Fibroblast of lung (primary cell): ENCODE results near the gene USP6. TPM values are rescaled to one million over a fixed set of nuclear protein-coding genes. Genes with fewer than 3 reads are reported as not detected.

ENCODE experiments used
- DNase-seq, 2 donors: peaks; one replicate each; pipeline versions ENCODE4 v3.0.0 to v3.0.0-alpha.2; 2010; ENCODE audit warnings: low read depth in 2 of 2
- H2AFZ ChIP-seq: 2 replicates; pipeline ENCODE4 v1.5.1; 2012; ENCODE audit warnings: low read length, control low read depth, inconsistent platforms
- H3K27ac ChIP-seq: 2 replicates; pipeline ENCODE4 v1.5.1; 2011; ENCODE audit warnings: low read length, control low read depth; ENCODE audit not compliant: insufficient read depth
- H3K27me3 ChIP-seq: 2 replicates; pipeline ENCODE4 v1.5.1; 2011; ENCODE audit warnings: mild to moderate bottlenecking, low read length; ENCODE audit not compliant: control insufficient read depth, insufficient read depth
- H3K36me3 ChIP-seq: 2 replicates; pipeline ENCODE4 v1.5.1; 2011; ENCODE audit warnings: low read length; ENCODE audit not compliant: control insufficient read depth, insufficient read depth
- H3K4me1 ChIP-seq: 2 replicates; pipeline ENCODE4 v1.5.1; 2011; ENCODE audit warnings: low read length; ENCODE audit not compliant: control insufficient read depth, insufficient read depth; ENCODE audit errors: extremely low read depth
- H3K4me2 ChIP-seq: 2 replicates; pipeline ENCODE4 v1.5.1; 2011; ENCODE audit warnings: low read length, control low read depth; ENCODE audit not compliant: insufficient read depth; ENCODE audit errors: extremely low read depth
- H3K4me3 ChIP-seq, 4 experiments: fragments of 200-600 bp in 1 of 4; sonication (generic) in 1 of 4; replicated peaks in 1 of 4; 2 replicates each; pipeline ENCODE4 v1.5.1; 2011 to 2016; ENCODE audit warnings: low read length in 4 of 4, low read depth in 3 of 4, mild to moderate bottlenecking in 3 of 4, control low read depth in 2 of 4, inconsistent platforms in 1 of 4, mixed read lengths in 1 of 4; ENCODE audit not compliant: insufficient read depth in 1 of 4; ENCODE audit errors: control extremely low read depth in 1 of 4
- H3K79me2 ChIP-seq: 2 replicates; pipeline ENCODE4 v1.5.1; 2012; ENCODE audit warnings: mild to moderate bottlenecking, low read length, inconsistent platforms; ENCODE audit not compliant: control insufficient read depth, insufficient read depth
- H3K9ac ChIP-seq: 2 replicates; pipeline ENCODE4 v1.5.1; 2011; ENCODE audit warnings: mild to moderate bottlenecking, low read length, control low read depth; ENCODE audit not compliant: insufficient read depth
- H3K9me3 ChIP-seq: 2 replicates; pipeline ENCODE4 v1.5.1; 2012; ENCODE audit warnings: low read depth, low read length; ENCODE audit not compliant: control insufficient read depth, insufficient read depth
- H4K20me1 ChIP-seq: 2 replicates; pipeline ENCODE4 v1.5.1; 2011; ENCODE audit warnings: low read length; ENCODE audit not compliant: control insufficient read depth, insufficient read depth; ENCODE audit errors: extremely low read depth
- EZH2 ChIP-seq: IDR thresholded peaks from 2 replicates; pipeline ENCODE4 v1.5.1; 2012; ENCODE audit warnings: low read length, control low read depth, mild to moderate bottlenecking; ENCODE audit errors: missing control alignments
- polyA plus RNA-seq, 2 donors: library from polyadenylated mRNA; depleted of rRNA in 1 of 2; stranded (reverse) in 1 of 2; unstranded in 1 of 2; fragments of >200 nt; gene quantifications; 2 replicates each; pipeline ENCODE4 v1.2.1, GENCODE V29; 2011 to 2012; ENCODE audit warnings: missing spikeins in 1 of 2
- total RNA-seq: library from RNA; depleted of rRNA; stranded (reverse); fragments of >200 nt; gene quantifications from 2 replicates; pipeline ENCODE4 v1.2.1, GENCODE V29; 2014
- TF ChIP-seq, protein P1 (sequence below), 2 donors: IDR thresholded peaks in 1 of 2; conservative IDR thresholded peaks in 1 of 2; 1 replicate in 1 of 2; 2 replicates in 1 of 2; pipeline ENCODE4 v1.5.1; 2011 to 2012; ENCODE audit warnings: low read length in 2 of 2, control low read depth in 1 of 2, inconsistent platforms in 1 of 2, low read depth in 1 of 2, mild to moderate bottlenecking in 1 of 2

USP6 gene
- total and polyA plus RNA-seq, 2 donors (not counting 1 experiment from before 2014, with no cell fraction given): 0.01 TPM; not detected in 1

- no peak overlapping the region for H3K9ac ChIP-seq
- H3K4me2 ChIP-seq: no peak overlapping the region
- no peaks in the 10 kb centered on the region for H3K36me3 ChIP-seq
- DNase-seq: peak; percentile 31 to 55
- no peaks in the 10 kb centered on the region for H4K20me1 ChIP-seq
- H3K9me3 ChIP-seq: no peaks in the 10 kb centered on the region
- H3K4me3 ChIP-seq: no peak overlapping the region
- H2AFZ ChIP-seq: no peak overlapping the region
- no peak overlapping the region for H3K27ac ChIP-seq
- H3K4me1 ChIP-seq: no peaks in the 10 kb centered on the region
- no peaks in the 10 kb centered on the region for H3K79me2 ChIP-seq
- H3K27me3 ChIP-seq: no peaks in the 10 kb centered on the region
- TF ChIP-seq, protein P1, sequence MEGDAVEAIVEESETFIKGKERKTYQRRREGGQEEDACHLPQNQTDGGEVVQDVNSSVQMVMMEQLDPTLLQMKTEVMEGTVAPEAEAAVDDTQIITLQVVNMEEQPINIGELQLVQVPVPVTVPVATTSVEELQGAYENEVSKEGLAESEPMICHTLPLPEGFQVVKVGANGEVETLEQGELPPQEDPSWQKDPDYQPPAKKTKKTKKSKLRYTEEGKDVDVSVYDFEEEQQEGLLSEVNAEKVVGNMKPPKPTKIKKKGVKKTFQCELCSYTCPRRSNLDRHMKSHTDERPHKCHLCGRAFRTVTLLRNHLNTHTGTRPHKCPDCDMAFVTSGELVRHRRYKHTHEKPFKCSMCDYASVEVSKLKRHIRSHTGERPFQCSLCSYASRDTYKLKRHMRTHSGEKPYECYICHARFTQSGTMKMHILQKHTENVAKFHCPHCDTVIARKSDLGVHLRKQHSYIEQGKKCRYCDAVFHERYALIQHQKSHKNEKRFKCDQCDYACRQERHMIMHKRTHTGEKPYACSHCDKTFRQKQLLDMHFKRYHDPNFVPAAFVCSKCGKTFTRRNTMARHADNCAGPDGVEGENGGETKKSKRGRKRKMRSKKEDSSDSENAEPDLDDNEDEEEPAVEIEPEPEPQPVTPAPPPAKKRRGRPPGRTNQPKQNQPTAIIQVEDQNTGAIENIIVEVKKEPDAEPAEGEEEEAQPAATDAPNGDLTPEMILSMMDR (conservative IDR thresholded peaks at IDR 0.05 in 1 of 2, IDR thresholded peaks at IDR 0.05 in 1 of 2; ENCODE audit: low read depth in 1 of 2, low read length in 2 of 2): no peak
- no peak for TF ChIP-seq EZH2
Measured at GRCh38 chr17:5209396-5209795, 93.6 kb downstream of the USP6 start.

DNA sequence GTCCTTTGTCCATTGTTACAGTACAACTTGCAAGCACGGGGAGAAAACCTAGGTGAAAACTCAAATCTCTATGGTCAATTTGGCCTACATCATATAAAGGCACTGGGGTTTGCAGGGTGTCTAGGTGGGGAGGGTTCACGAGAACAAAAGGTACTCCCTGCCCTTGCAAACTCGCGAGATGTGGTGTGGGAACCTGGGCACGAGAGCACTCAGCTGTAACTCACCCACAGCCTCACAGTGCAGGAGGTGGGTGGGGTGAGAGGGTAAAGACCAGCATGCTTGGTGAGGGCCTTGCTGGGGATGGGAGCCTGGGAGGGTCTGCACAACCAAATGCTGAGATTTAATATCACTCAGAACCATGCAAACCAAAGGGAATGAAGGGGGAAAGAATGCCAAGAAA, 94.3 kb downstream of the USP6 start:
- Histone ChIP-seq H3K9me3 (no peaks in the 10 kb centered on the region), H3K4me1 (no peaks in the 10 kb centered on the region), H3K27me3 (no peaks in the 10 kb centered on the region), H3K36me3 (no peaks in the 10 kb centered on the region), H3K79me2 (no peaks in the 10 kb centered on the region), H3K9ac (no peak overlapping the region), H3K4me2 (no peak overlapping the region), H2AFZ (no peak overlapping the region), H3K4me3 (no peak overlapping the region), H3K27ac (no peak overlapping the region), H4K20me1 (no peaks in the 10 kb centered on the region)
- DNase-seq: no peak
- no peak for TF ChIP-seq EZH2
- TF ChIP-seq, protein P1 (conservative IDR thresholded peaks at IDR 0.05 in 1 of 2, IDR thresholded peaks at IDR 0.05 in 1 of 2; ENCODE audit: low read depth in 1 of 2, low read length in 2 of 2): no peak

GRCh38 chr17:5210614-5211252, 94.9 kb downstream of the USP6 start:
- Histone ChIP-seq H3K9ac (no peak overlapping the region), H4K20me1 (no peaks in the 10 kb centered on the region), H3K79me2 (no peaks in the 10 kb centered on the region), H3K4me1 (no peaks in the 10 kb centered on the region), H3K4me2 (no peak overlapping the region), H3K36me3 (no peaks in the 10 kb centered on the region), H3K27me3 (no peaks in the 10 kb centered on the region), H3K27ac (no peak overlapping the region), H2AFZ (no peak overlapping the region), H3K9me3 (no peaks in the 10 kb centered on the region), H3K4me3 (no peak overlapping the region)
- TF ChIP-seq, protein P1 (conservative IDR thresholded peaks at IDR 0.05 in 1 of 2, IDR thresholded peaks at IDR 0.05 in 1 of 2; ENCODE audit: low read depth in 1 of 2, low read length in 2 of 2): no peak
- TF ChIP-seq EZH2: no peak
- DNase-seq: no peak
